A673 (cell line): ENCODE measurements around the gene ABHD15.

ENCODE experiments used
- CTCF ChIP-seq: fragments of 300-800, 200-600 bp; sonication (generic); conservative IDR thresholded peaks from 2 replicates; pipeline ENCODE4 v1.5.1; 2017; ENCODE audit warnings: low read depth, mild to moderate bottlenecking, antibody characterized with exemption, low read length, moderate library complexity, mixed read lengths
- EZH2 ChIP-seq: fragments of 200-600 bp; sonication (generic); IDR thresholded peaks from 2 replicates; pipeline ENCODE4 v1.6.1; 2017; ENCODE audit warnings: borderline replicate concordance, low read depth, mild to moderate bottlenecking, mixed read lengths, antibody characterized with exemption, low read length; ENCODE audit not compliant: poor library complexity, severe bottlenecking

DNA sequence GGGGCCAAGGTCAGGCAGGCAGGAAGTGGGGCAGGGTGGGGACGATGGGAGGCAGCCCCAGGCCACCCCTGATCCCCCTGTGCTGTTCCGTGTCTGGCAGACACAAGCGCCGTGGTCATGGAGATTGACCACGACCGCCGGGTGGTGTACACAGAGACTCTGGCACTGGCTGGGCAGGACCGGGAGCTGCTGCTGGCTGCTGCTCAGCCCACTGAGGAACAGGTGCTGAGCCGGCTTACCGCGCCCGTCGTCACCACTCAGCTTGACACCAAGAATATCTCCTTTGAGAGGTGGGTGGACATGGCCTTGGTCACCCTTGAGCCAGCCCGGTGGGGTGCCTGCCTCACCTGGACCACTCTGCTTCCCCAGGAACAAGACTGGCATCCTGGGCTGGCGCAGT, 42.1 kb upstream of the ABHD15 start:
- TF ChIP-seq CTCF (no peak), EZH2 (no peak)
